ENCODE data around the gene IMPA2.

- no peak for TF ChIP-seq TCF7L2 (IDR thresholded peaks at IDR 0.05; ENCODE audit: borderline replicate concordance, low read depth, low read length)
- no peak for TF ChIP-seq ZNF138 (tag by site-specific recombination; IDR thresholded peaks at IDR 0.05; ENCODE audit: borderline replicate concordance)
- TF ChIP-seq, protein P1, sequence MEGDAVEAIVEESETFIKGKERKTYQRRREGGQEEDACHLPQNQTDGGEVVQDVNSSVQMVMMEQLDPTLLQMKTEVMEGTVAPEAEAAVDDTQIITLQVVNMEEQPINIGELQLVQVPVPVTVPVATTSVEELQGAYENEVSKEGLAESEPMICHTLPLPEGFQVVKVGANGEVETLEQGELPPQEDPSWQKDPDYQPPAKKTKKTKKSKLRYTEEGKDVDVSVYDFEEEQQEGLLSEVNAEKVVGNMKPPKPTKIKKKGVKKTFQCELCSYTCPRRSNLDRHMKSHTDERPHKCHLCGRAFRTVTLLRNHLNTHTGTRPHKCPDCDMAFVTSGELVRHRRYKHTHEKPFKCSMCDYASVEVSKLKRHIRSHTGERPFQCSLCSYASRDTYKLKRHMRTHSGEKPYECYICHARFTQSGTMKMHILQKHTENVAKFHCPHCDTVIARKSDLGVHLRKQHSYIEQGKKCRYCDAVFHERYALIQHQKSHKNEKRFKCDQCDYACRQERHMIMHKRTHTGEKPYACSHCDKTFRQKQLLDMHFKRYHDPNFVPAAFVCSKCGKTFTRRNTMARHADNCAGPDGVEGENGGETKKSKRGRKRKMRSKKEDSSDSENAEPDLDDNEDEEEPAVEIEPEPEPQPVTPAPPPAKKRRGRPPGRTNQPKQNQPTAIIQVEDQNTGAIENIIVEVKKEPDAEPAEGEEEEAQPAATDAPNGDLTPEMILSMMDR (tag by site-specific recombination; IDR thresholded peaks at IDR 0.05), result no peak
- TF ChIP-seq ZNF2 (tag by site-specific recombination; IDR thresholded peaks at IDR 0.05), result no peak
- TF ChIP-seq ZNF658 (tag by site-specific recombination; IDR thresholded peaks at IDR 0.05), result no peak
- no peak for TF ChIP-seq YY2 (tag by site-specific recombination; IDR thresholded peaks at IDR 0.05)
- no peak for TF ChIP-seq ZNF785 (tag by site-specific recombination; IDR thresholded peaks at IDR 0.05)
- TF ChIP-seq ZBTB21 (tag by site-specific recombination; IDR thresholded peaks at IDR 0.05), result no peak
- no peak for TF ChIP-seq ZNF621 (tag by site-specific recombination; IDR thresholded peaks at IDR 0.05)
- no peak for TF ChIP-seq ZBTB7A (tag by site-specific recombination; IDR thresholded peaks at IDR 0.05; ENCODE audit: low read depth)
- TF ChIP-seq, protein P2, sequence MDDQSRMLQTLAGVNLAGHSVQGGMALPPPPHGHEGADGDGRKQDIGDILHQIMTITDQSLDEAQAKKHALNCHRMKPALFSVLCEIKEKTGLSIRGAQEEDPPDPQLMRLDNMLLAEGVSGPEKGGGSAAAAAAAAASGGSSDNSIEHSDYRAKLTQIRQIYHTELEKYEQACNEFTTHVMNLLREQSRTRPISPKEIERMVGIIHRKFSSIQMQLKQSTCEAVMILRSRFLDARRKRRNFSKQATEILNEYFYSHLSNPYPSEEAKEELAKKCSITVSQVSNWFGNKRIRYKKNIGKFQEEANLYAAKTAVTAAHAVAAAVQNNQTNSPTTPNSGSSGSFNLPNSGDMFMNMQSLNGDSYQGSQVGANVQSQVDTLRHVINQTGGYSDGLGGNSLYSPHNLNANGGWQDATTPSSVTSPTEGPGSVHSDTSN (CRISPR knock-in tag; IDR thresholded peaks at IDR 0.05), result no peak
These were observed 71.6 kb downstream of the IMPA2 start for GRCh38 chr18:12052866-12053265.

Measured in HEK293 (cell line).